ENCODE results near the gene LY6G6D. TPM values are rescaled to one million over a fixed set of nuclear protein-coding genes. Genes with fewer than 3 reads are reported as not detected.

Gene LY6G6D
- total RNA-seq, 1 experiment from 2014 or later, result not detected

- Histone ChIP-seq H4K20me1 (ENCODE audit: control insufficient read depth, insufficient read depth, insufficient read length) (no peaks in the 10 kb centered on the region), H3K4me1 (ENCODE audit: insufficient read depth, low read length) (peaks cover 8% of the 10 kb centered on the region), H4K5ac (ENCODE audit: insufficient read length, low read depth, low read length) (no peak overlapping the region), H2BK5ac (ENCODE audit: insufficient read length, low read length) (no peak overlapping the region), H3K4ac (ENCODE audit: low read depth, low read length) (no peak overlapping the region), H3K23ac (ENCODE audit: insufficient read length, low read depth, low read length) (no peak overlapping the region), H2AK5ac (ENCODE audit: insufficient read length, low read length) (no peak overlapping the region), H4K8ac (replicated peaks; ENCODE audit: insufficient read length, low read depth, low read length) (no peak overlapping the region), H3K56ac (ENCODE audit: insufficient read length, low read depth, low read length) (no peak overlapping the region), H3K9ac (ENCODE audit: extremely low read depth, insufficient read length, low read length) (no peak overlapping the region), H3K27me3 (ENCODE audit: insufficient read depth, low read length) (no peaks in the 10 kb centered on the region), H3K23me2 (ENCODE audit: insufficient read length, low read depth, low read length, poor library complexity, severe bottlenecking) (peaks cover 30% of the 10 kb centered on the region), H2BK15ac (ENCODE audit: low read depth, low read length) (no peak overlapping the region), H3T11ph (ENCODE audit: low read length) (no peak overlapping the region), H2BK120ac (ENCODE audit: low read depth, low read length, poor library complexity, severe bottlenecking) (no peak overlapping the region), H2BK20ac (ENCODE audit: low read depth, low read length, poor library complexity, severe bottlenecking) (no peak overlapping the region), H4K91ac (ENCODE audit: insufficient read length, low read depth, low read length) (no peak overlapping the region), H3K79me1 (ENCODE audit: insufficient read depth, low read depth, low read length, poor library complexity, severe bottlenecking) (no peaks in the 10 kb centered on the region), H2AFZ (ENCODE audit: low read length) (no peak overlapping the region), H3K14ac (ENCODE audit: insufficient read depth, low read length) (no peak overlapping the region), H3K9me3 (ENCODE audit: control insufficient read depth, low read depth, low read length) (no peaks in the 10 kb centered on the region), H3K4me2 (ENCODE audit: insufficient read depth, insufficient read length, low read length) (no peak overlapping the region), H3K79me2 (ENCODE audit: insufficient read depth, low read length) (peaks cover 6% of the 10 kb centered on the region; the same call in 1 of the 2 replicates), H2BK12ac (ENCODE audit: insufficient read length, low read depth, low read length) (no peak overlapping the region), H3K18ac (ENCODE audit: insufficient read length, low read depth, low read length) (no peak overlapping the region), H3K27ac (ENCODE audit: insufficient read length, low read depth, low read length) (no peak overlapping the region)
- no peak for DNase-seq
- H3K36me3 Mint-ChIP-seq (ENCODE audit: insufficient read depth in 1 of 3, low read depth in 3 of 3), result peaks cover 40 to 60% (median 53%) of the 10 kb centered on the region in 3 experiments
- peaks cover 35 to 38% of the 10 kb centered on the region in 2 experiments for H3K4me1 Mint-ChIP-seq
- WGBS (ENCODE audit: extremely low coverage, insufficient read length, low lambda C conversion rate), result no CpG with 5 or more reads among the region's 3 CpGs
- H3K27me3 Mint-ChIP-seq (ENCODE audit: low read depth), result no peaks in the 10 kb centered on the region
- H3K4me3 Mint-ChIP-seq, result no peak overlapping the region; a peak in 1 of 5 replicates
- TF ChIP-seq, protein P1, sequence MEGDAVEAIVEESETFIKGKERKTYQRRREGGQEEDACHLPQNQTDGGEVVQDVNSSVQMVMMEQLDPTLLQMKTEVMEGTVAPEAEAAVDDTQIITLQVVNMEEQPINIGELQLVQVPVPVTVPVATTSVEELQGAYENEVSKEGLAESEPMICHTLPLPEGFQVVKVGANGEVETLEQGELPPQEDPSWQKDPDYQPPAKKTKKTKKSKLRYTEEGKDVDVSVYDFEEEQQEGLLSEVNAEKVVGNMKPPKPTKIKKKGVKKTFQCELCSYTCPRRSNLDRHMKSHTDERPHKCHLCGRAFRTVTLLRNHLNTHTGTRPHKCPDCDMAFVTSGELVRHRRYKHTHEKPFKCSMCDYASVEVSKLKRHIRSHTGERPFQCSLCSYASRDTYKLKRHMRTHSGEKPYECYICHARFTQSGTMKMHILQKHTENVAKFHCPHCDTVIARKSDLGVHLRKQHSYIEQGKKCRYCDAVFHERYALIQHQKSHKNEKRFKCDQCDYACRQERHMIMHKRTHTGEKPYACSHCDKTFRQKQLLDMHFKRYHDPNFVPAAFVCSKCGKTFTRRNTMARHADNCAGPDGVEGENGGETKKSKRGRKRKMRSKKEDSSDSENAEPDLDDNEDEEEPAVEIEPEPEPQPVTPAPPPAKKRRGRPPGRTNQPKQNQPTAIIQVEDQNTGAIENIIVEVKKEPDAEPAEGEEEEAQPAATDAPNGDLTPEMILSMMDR (conservative IDR thresholded peaks at IDR 0.05), result no peak
- no peak overlapping the region for H3K27ac Mint-ChIP-seq
- no peaks in the 10 kb centered on the region; a peak in 2 of 5 replicates for H3K9me3 Mint-ChIP-seq
These were observed 16.9 kb downstream of the LY6G6D start for GRCh38 chr6:31732029-31732428.
